HCT116 (cell line): Measurements from ENCODE around the gene TRAPPC12.

Experiments
- EZH2 ChIP-seq: fragments of 200-600 bp; sonication (generic); IDR thresholded peaks from 2 replicates; pipeline ENCODE4 v1.6.1; 2017; ENCODE audit warnings: antibody characterized with exemption, mixed run types
- POLR2A ChIP-seq: IDR thresholded peaks from 2 replicates; pipeline ENCODE4 v1.7.0; 2011; ENCODE audit warnings: borderline replicate concordance; ENCODE audit not compliant: insufficient read depth, insufficient read length; ENCODE audit errors: extremely low read depth
- POLR2AphosphoS5 ChIP-seq: IDR thresholded peaks from 2 replicates; pipeline ENCODE4 v1.6.1; 2011; ENCODE audit warnings: mild to moderate bottlenecking, low read depth, low read length, moderate library complexity
- RAD21 ChIP-seq: IDR thresholded peaks from 2 replicates; pipeline ENCODE4 v1.6.1; 2012; ENCODE audit warnings: low read depth, mild to moderate bottlenecking
- SRF ChIP-seq: IDR thresholded peaks from 2 replicates; pipeline ENCODE4 v1.6.1; 2012; ENCODE audit warnings: low read depth
- YY1 ChIP-seq: IDR thresholded peaks from 2 replicates; pipeline ENCODE4 v1.6.1; 2011; ENCODE audit warnings: low read length, low read depth, moderate library complexity, mild to moderate bottlenecking; ENCODE audit not compliant: insufficient replicate concordance; ENCODE audit errors: extremely low read depth
- ZBTB33 ChIP-seq: IDR thresholded peaks from 2 replicates; pipeline ENCODE4 v1.6.1; 2011; ENCODE audit warnings: mild to moderate bottlenecking, low read length, moderate library complexity; ENCODE audit not compliant: insufficient replicate concordance; ENCODE audit errors: extremely low read depth
- TF ChIP-seq, protein P1 (sequence below), 3 experiments: fragments of 200-600 bp in 1 of 3; sonication (generic) in 1 of 3; IDR thresholded peaks in 2 of 3; conservative IDR thresholded peaks in 1 of 3; 2 replicates each; pipeline ENCODE4 v1.5.1; 2012 to 2017; ENCODE audit warnings: low read depth in 2 of 3, low read length in 2 of 3, antibody characterized with exemption in 1 of 3, borderline replicate concordance in 1 of 3, control low read depth in 1 of 3, mild to moderate bottlenecking in 1 of 3, mixed read lengths in 1 of 3, mixed run types in 1 of 3, moderate library complexity in 1 of 3; ENCODE audit not compliant: insufficient read depth in 1 of 3
- TF ChIP-seq, protein P2 (sequence below): IDR thresholded peaks from 2 replicates; pipeline ENCODE4 v1.6.1; 2012; ENCODE audit warnings: low read depth

GRCh38 chr2:3405876-3406275, 26.4 kb downstream of the TRAPPC12 start:
- TF ChIP-seq, protein P1, sequence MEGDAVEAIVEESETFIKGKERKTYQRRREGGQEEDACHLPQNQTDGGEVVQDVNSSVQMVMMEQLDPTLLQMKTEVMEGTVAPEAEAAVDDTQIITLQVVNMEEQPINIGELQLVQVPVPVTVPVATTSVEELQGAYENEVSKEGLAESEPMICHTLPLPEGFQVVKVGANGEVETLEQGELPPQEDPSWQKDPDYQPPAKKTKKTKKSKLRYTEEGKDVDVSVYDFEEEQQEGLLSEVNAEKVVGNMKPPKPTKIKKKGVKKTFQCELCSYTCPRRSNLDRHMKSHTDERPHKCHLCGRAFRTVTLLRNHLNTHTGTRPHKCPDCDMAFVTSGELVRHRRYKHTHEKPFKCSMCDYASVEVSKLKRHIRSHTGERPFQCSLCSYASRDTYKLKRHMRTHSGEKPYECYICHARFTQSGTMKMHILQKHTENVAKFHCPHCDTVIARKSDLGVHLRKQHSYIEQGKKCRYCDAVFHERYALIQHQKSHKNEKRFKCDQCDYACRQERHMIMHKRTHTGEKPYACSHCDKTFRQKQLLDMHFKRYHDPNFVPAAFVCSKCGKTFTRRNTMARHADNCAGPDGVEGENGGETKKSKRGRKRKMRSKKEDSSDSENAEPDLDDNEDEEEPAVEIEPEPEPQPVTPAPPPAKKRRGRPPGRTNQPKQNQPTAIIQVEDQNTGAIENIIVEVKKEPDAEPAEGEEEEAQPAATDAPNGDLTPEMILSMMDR (IDR thresholded peaks at IDR 0.05 in 2 of 3, conservative IDR thresholded peaks at IDR 0.05 in 1 of 3; ENCODE audit: borderline replicate concordance in 1 of 3, insufficient read depth in 1 of 3, low read depth in 2 of 3, low read length in 2 of 3) = no peak
- no peak for TF ChIP-seq POLR2A
- TF ChIP-seq, protein P2, sequence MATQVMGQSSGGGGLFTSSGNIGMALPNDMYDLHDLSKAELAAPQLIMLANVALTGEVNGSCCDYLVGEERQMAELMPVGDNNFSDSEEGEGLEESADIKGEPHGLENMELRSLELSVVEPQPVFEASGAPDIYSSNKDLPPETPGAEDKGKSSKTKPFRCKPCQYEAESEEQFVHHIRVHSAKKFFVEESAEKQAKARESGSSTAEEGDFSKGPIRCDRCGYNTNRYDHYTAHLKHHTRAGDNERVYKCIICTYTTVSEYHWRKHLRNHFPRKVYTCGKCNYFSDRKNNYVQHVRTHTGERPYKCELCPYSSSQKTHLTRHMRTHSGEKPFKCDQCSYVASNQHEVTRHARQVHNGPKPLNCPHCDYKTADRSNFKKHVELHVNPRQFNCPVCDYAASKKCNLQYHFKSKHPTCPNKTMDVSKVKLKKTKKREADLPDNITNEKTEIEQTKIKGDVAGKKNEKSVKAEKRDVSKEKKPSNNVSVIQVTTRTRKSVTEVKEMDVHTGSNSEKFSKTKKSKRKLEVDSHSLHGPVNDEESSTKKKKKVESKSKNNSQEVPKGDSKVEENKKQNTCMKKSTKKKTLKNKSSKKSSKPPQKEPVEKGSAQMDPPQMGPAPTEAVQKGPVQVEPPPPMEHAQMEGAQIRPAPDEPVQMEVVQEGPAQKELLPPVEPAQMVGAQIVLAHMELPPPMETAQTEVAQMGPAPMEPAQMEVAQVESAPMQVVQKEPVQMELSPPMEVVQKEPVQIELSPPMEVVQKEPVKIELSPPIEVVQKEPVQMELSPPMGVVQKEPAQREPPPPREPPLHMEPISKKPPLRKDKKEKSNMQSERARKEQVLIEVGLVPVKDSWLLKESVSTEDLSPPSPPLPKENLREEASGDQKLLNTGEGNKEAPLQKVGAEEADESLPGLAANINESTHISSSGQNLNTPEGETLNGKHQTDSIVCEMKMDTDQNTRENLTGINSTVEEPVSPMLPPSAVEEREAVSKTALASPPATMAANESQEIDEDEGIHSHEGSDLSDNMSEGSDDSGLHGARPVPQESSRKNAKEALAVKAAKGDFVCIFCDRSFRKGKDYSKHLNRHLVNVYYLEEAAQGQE = no peak
- no peak for TF ChIP-seq EZH2
- no peak for TF ChIP-seq RAD21
- no peak for TF ChIP-seq YY1
- TF ChIP-seq ZBTB33 = no peak
- no peak for TF ChIP-seq POLR2AphosphoS5
- TF ChIP-seq SRF = no peak
